Epithelial cell of prostate (primary cell): ENCODE data around the gene P3H2.
A peak's percentile ranks its signal among the peaks of the same experiment; 100 is the strongest.
"Not testable (repeated sequence)": the region's sequence is repeated elsewhere in the genome, so short reads cannot be mapped to it uniquely, and the experiment has no call there.

Experiments used
- DNase-seq: peaks from one replicate; pipeline ENCODE4 v3.0.0-alpha.2; 2011; ENCODE audit warnings: low read depth, low spot score
- H3K27ac ChIP-seq: fragments of 450-650 bp; 2 replicates; pipeline ENCODE4 v1.5.1; 2017; ENCODE audit warnings: mild to moderate bottlenecking

Gene P3H2

DNA sequence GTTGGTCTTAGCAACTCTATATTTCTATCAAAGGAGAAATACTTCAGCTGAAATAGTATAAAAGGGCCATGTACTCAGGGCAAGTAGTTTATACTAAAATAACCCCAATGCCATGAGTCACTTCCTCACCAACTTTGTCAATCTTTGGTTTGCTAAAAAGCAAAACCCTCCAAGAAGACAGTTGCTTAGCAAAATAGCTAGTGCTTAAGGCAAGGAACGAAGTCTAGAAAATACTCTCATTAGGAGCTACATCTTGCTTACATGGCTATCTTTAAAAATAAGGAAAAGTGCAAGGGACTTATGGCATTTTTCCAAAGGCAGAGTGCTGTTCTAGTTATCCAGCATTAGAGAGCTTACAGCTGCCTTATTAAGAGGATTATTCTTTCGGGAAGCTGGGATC is 28.4 kb downstream of the P3H2 start:
- no peak overlapping the region for H3K27ac ChIP-seq
- DNase-seq = no peak

DNA sequence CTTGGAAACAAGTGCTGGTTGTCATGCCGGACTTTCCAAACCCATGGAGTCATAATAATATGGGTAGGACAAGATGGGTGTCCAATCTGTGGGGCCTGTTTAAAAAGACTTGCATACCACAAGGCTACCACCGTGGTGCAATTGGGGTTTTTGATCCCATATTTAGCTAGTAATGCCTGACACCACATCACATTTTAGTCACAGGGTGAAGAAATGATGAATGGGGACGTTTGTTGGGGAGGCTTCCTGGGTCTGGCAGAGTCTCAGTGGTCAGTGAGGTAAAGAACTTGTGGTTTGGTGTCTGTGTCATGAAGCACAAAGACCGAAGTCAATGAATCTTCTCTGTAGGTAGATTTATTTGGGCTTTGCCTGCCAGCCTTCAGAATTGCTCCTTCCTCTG is 31.0 kb downstream of the P3H2 start:
- no peak overlapping the region for H3K27ac ChIP-seq
- DNase-seq = no peak

- DNase-seq = no peak
- H3K27ac ChIP-seq = no peak overlapping the region
Observed at GRCh38 chr3:190088890-190089289, 31.8 kb downstream of the P3H2 start.

DNA sequence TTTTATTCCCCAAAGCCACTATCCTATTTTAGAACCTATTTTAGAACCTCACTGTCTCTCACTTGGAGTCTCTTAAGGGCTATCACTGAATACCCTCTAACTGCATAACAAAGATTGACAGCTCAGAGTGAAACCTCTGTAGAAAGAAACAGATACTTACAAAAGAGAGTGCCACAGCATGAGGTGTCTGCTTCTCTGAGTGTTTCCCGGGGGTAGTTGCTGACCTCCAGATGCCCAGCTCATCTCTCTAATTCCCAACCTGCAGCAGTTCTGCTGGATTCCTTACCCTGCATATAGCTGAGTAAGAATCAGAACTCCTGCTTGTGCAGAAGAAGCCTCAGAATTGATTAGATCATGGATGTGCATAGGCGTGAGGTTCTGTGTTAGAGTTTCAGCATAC is 34.5 kb downstream of the P3H2 start:
- H3K27ac ChIP-seq = no peak overlapping the region
- DNase-seq = no peak

GRCh38 chr3:190084983-190085382 is 35.7 kb downstream of the P3H2 start:
- no peak for DNase-seq
- H3K27ac ChIP-seq = no peak overlapping the region

- DNase-seq = no peak
- H3K27ac ChIP-seq = no peak overlapping the region
Observed at GRCh38 chr3:190083635-190084034, 37.1 kb downstream of the P3H2 start.

- H3K27ac ChIP-seq = no peak overlapping the region
Observed at GRCh38 chr3:190081389-190081788, 39.3 kb downstream of the P3H2 start.

GRCh38 chr3:190079173-190079572 is 41.5 kb downstream of the P3H2 start:
- not testable (repeated sequence) for DNase-seq

More at GRCh38 chr3:190081389-190081788, 39.3 kb downstream of the P3H2 start:
- no peak for DNase-seq

DNA sequence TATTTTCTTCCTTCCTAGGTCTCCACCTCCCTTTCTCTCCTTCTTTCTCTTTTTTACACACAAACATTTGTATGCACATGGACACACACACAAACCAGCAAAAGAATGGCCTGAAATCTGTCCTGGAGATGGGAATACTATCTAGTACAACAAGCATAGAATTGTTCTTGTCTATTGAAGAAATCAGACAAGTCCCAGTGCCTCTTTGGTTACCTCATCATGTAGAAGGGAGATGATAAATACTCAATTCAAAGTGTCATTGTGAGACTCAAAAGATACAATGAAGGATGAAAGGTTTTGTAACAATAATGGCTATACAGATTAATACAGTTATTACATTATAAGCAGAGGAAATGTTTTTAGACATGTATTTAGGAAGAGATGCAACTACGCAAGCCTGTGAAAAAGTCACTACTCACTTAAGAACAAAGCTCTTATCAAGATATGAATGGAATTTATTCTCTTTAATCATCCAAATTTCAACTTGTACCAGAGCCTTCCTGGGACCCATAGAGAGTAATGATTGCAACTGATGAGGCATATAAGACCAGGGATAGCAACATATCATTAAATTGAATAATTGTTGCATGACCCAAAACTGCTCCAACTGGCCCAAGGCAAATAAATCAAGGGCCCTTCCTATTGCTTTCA is 43.2 kb downstream of the P3H2 start:
- no peak for DNase-seq
- H3K27ac ChIP-seq = peak overlapping the region; percentile 67

More at GRCh38 chr3:190079173-190079572, 41.5 kb downstream of the P3H2 start:
- H3K27ac ChIP-seq = not testable (repeated sequence)

GRCh38 chr3:190076601-190077394 is 43.9 kb downstream of the P3H2 start:
- H3K27ac ChIP-seq = peak overlapping the region; percentile 67
- DNase-seq = peak; percentile 85

DNA sequence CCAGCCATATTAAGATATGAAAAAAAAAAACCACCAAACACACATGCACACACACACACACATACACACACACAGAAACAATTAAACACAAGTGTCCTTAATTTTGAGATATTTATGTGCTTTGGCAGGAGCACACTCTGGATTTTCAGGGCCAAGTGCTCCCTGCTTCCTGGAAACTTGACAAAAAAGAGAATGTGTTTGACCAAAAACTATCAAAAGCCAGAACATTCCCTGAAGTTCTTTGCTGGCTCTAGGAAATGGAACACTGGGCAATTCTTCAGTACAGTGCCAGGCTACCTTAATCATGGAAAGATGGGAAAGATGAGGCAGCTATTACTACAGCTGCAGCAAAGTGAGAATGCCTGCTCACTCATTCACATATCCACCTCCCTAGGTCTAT is 44.6 kb downstream of the P3H2 start:
- no peak for DNase-seq
- peak overlapping the region; percentile 67 for H3K27ac ChIP-seq

DNA sequence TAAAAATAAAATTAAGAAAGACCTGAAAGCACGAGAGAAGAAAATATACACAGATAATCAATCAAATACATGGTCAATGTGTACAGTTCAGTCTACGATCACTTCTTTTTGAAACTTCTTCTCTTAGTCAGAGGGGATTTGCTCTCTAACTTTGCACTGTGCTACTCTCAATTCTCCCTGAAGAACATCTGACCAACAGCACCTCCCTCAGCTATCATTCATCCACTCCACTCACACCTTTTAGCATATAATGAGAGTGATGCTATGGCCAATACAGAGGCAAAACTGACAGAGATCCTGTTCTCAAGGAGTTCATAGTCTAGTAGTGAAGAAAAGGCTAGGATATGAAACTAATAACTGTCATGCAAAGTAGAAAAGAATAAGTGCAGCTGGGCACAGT is 45.9 kb downstream of the P3H2 start:
- H3K27ac ChIP-seq = no peak overlapping the region
- DNase-seq = no peak

DNA sequence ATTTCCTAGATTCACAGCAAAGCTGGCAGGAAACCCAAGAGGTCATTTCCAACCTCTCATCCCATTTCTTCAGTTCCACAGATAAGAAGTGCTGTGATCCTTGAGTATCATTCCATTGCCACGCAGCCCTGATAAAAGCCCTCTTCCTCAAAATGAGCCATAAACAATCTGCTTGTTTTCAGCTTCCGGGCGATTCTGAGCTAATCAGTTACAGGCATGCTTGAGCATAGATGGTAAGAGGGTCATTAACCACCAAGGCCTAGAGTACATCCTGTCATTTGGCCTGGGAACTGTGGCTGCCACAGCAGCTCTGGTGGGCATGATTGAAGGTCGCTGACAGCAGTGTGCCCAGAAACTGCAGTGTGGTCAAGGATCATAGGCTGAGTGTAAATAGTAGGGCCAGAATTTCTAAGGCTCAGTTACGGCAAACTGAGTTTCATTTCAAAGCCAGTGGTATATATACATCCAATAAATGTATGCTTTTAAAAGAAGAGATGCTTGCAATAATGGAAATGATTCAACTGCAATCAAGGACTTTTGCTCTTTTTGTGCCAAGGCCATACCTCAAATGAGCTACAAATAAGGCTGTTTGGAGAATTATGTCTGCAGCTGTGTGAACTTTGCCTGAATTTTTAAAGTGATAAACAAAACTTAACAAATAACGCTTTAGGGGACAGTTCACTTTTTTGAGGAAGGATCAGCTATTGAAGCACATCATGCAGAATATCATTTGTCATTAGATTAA is 47.3 kb downstream of the P3H2 start:
- H3K27ac ChIP-seq = no peak overlapping the region
- no peak for DNase-seq

DNA sequence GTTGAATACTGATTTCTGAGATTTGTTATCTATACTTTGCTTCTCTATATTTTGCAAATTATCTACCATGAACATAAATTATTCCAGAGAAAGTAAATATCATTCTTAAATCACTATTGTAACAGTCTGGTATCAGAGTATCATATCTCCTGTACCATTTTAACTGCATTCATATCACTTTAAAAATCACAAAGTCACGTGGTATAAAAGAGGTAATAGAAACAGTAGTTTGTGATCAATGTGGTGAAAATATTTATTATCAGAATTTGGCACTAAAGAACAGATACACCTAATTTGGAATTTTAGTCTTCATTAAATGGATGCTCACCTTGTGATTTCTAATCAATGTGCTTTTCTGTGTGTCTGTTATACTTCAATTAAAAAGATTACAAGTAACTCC is 47.8 kb downstream of the P3H2 start:
- DNase-seq = no peak
- no peak overlapping the region for H3K27ac ChIP-seq

GRCh38 chr3:190071921-190072320 is 48.8 kb downstream of the P3H2 start:
- H3K27ac ChIP-seq, DNase-seq: not testable (repeated sequence)

DNA sequence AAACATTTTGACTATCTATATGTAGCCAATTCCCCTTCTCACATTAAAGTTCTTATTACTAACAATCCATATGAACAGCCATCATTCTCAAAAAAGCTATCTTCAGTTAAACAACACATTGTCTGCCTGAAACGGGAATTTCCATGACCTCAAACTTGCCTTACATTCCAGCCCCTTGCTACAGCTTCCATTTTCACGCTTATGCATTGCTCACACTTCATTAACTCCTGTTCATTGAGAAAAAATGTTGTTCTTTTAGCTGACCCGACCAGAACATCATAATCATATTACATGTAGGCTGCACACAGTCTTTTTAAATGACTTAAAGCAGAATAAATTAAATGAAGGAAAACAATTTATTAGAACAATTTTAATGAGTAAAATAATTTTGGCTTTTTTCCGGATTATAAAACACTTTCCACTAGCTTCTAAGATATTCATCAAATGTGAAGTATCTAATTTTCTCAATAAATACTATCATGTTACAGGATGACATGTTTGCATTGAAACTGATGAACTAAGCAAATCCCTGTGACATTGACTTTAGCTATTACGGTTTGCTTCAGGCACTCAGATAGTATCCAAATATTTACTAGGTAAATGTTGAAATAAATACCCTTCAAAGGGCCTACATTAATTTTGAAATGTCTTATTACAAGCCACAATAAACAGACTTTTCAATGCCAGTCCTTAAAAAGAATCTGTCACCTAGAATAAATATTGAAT is 49.9 kb downstream of the P3H2 start:
- no peak for DNase-seq
- no peak overlapping the region for H3K27ac ChIP-seq

- no peak for DNase-seq
- no peak overlapping the region for H3K27ac ChIP-seq
Observed at GRCh38 chr3:190065204-190065603, 55.5 kb downstream of the P3H2 start.

- peak overlapping the region; percentile 27 for H3K27ac ChIP-seq
- no peak for DNase-seq
Observed at GRCh38 chr3:190064659-190065058, 56.0 kb downstream of the P3H2 start.

DNA sequence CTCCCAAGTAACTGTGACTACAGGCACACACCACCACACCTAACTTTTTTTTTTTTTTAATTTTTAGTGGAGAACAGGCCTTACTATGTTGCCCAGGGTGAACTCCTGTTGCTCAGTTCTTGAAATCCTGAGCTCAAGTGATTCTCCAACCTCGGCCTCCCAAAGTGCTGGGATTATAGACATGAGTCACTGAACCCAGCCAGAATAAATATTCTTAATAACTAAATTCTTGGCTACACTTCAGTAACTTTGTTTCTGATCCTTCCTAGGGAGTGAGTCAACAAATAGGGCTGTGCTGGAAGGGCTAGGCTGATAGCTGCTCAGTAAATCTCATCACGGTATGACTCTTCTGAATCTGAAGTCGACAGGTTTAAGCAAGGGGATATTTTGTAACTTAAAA is 56.6 kb downstream of the P3H2 start:
- peak; percentile 68 for DNase-seq
- H3K27ac ChIP-seq = peak overlapping the region; percentile 27

DNA sequence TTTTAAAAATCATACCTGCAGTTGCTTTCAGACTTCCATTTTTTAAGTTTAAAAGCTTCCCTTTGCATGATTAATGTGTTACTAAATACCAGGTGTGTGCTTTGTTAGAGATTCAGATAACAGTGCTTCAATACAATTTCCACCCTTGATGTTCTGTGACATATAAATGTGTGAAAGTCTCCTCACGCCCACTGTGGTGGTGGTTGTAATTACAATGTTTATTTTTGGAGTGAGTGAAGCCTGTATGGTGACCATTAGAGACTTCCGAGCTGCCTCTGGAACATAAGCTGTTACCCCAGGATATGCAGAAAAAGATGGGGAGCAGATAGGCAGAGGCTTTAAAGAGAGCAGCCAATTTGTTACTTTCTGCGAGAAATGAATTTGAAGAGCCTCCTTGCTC is 57.2 kb downstream of the P3H2 start:
- peak overlapping the region; percentile 27 for H3K27ac ChIP-seq
- DNase-seq = no peak
